Measurements from ENCODE around the gene OTOF.

The OTOF gene

DNA sequence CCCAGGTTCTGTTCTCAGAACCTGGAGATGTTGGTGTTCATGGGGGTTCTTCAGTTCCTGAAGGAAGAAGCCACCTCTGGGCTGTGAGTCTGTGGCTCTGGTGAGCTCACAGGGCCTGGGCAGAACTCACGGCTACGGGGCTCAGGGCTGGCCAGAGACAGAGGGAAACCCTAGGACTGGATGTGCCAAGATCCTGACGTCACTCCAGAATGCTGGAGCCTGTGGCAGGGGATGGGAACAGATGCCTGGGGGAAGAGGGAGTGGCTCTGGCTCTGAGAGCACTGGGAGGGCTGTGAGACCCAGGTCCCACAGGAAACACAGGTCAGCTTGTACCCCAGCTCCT is at the start of gene OTOF:
Gene OTOF, minus strand, starts transcription at position 214 of the 343 bp plus-strand sequence.
- no peak for DNase-seq (ENCODE audit: low read depth)

DNA sequence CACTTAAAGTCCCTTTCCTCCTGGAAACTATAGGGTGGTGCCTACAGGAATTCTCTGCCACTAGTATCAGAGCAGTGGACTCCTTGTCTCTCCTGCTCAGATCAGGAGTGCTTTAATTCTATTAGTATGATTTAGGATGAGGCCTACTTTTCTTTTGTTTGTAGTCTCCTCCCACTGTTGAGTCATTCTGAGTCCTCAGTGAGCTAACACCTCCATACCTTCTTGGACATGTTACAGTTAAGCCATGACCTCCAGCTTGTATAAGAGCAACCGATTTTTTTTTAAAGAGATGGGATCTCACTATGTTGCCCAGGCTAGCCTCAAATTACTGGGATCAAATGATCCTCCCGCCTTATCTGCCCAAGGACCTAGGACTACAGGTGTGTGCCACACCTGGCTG is 48.7 kb upstream of the OTOF start:
- DNase-seq (ENCODE audit: low read depth) = no peak

DNA sequence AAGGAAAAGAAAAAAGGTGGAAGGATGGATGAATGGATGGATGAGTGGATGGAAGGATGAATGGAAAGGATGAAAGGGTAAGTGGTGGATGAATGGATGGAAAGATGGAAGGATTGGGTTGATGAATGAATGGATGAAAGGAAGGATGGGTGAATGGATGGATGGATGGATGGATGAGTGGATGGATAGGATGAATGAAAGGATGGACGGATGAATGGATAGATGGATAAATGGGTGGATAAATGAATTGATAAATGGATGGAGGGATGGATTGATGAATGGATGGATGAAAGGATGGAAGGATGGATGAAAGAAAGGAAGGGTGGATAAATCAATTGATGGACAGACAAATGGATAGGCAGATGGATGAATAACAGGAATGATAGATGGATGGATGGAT is 48.2 kb upstream of the OTOF start:
- no peak for DNase-seq (ENCODE audit: low read depth)

DNA sequence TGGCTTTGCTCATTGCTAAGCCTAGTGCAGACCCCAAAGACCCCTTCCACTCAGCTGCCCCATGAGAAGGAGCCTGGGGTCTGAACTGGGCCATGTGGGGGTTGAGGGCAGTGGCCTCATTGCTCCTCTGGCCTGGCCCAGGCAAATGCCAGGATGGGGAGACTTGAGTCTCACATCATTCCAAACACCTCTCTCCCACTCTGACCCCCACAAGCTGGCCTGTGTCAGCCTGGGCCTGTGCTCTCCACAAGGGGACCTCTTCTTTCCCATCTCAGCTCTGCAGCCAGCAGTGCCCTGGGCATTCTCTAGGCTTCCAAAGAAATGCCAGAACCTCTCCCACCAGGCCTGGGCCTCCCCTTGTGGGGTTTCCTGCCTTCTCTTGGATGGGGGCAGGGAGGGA is 45.8 kb upstream of the OTOF start:
- DNase-seq (ENCODE audit: low read depth) = no peak

DNA sequence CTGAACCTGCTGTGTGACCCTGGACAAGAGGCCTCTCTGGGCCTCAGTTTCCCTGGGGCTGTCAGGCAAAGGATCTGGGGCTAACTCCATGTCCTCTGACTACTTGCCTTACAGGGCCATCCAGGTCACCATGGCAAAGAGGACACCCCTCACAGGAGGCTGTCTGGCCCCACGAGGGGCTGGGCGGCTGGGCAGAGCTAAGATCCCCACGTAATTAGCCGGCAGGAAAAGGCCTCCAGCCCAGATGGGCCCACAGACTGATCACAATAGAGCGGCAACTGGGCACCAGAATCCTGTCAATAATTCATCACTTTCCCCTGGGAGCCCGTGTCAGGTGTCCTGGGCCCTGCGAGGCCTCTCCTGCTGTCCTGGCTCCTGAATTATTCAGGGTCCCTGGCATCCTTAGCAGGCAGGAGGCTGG is 44.8 kb upstream of the OTOF start:
- DNase-seq (ENCODE audit: low read depth) = no peak

DNA sequence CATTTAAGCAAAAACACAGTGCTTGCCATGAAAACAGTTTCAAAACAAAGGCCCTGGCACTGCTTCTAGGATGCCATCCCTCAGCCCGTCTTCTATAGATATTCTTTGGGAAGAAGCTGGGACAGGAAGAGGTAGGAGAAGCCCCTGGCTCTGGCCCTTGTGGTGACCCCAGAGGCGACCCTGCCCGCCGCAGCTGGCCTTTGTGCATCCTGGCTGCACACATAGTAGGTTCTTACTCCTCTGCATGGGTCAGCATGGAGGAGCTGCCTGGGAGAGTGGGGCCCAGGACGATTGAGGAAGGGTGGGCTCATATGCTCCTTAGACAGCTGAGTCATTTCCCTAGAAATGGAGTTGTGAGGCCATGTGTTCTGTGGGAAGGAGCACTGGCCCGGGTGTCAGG is 44.4 kb upstream of the OTOF start:
- no peak for DNase-seq (ENCODE audit: low read depth)

- no peak for DNase-seq (ENCODE audit: low read depth)
These were observed 43.9 kb upstream of the OTOF start for GRCh38 chr2:26521913-26522180.

DNA sequence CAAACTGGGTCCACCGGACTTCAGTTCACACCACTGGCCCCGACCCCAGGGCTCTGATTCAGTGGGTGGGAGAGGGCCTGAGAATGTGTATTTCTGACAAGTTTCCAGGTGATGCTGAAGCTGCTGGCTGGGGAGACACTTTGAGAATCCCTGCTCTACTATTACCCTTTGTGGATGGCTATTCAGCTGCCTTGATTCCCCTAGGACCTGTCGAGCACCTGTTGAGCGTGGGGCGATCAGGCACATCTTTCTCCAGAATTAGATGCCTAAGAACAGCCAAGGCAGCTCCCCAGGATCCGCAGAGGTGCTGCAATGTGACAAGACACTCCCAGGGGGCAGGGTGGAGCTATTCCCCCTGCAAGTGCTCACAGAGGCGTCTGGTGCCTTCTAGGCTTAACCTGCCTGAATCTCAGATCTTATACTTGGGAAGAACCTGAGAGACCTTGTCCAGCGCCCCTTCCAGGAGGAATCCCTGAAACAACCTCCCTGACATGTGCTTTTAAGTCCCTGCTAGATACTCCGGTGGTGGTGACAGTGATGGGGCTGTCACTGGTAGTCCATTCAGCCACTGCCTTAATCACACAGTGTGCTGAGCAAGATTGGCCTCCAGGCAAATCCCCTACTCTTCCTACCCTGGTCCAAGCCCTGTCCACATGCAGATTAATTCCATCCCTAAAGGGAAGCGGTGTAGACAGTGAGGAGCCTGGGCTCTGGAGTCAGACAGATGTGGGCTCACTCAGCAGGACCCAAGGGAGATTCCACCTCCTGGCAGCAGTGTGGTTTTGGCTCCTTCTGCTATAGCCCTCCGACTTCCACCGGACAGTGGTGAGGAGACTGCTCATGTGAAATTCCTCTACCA is 43.4 kb upstream of the OTOF start:
- DNase-seq (ENCODE audit: low read depth) = no peak

DNA sequence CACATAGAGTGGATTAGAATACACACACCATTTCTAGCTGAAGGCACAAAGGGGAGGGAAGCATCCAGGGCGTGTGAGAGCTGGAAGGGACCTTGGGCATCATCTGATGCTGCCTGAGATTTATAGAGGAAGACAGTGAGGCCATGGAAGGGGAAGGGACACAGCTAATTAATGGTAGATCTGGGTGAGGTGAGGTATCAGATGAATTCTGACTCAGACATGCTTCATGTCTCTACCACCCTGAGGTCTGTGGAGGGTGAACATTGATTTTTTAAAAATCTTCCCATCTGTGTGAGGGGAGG is 42.2 kb upstream of the OTOF start:
- no peak for DNase-seq (ENCODE audit: low read depth)

- DNase-seq (ENCODE audit: low read depth) = no peak
These were observed 41.6 kb upstream of the OTOF start for GRCh38 chr2:26519396-26520147.

DNA sequence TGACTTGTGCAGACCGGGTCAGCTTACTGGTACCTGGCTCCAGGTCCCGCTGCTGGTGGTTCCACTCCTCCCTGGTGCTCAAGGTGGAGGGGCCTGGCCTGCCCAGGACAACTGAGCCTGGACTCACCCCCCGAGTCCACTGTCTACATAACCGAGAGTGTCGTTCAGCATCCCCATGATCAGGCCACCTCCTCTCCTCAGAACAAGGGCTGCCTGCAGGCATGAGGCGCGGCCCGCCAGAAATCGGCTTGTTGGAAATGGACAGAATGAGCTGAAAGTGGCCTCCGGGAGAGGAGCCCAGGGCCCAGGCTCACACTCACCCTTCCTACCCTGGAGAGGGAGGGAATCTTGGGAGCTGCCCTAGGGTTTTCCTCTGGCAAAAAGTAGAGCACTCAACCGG is 38.9 kb upstream of the OTOF start:
- DNase-seq (ENCODE audit: low read depth) = no peak

- DNase-seq (ENCODE audit: low read depth) = no peak
These were observed 38.3 kb upstream of the OTOF start for GRCh38 chr2:26516246-26516645.

GRCh38 chr2:26515771-26516170 is 37.8 kb upstream of the OTOF start:
- DNase-seq (ENCODE audit: low read depth) = no peak

GRCh38 chr2:26514045-26514444 is 36.1 kb upstream of the OTOF start:
- no peak for DNase-seq (ENCODE audit: low read depth)

- no peak for DNase-seq (ENCODE audit: low read depth)
These were observed 35.3 kb upstream of the OTOF start for GRCh38 chr2:26513261-26513660.

GRCh38 chr2:26511466-26511865 is 33.5 kb upstream of the OTOF start:
- no peak for DNase-seq (ENCODE audit: low read depth)

- no peak for DNase-seq (ENCODE audit: low read depth)
These were observed 32.5 kb upstream of the OTOF start for GRCh38 chr2:26510344-26510973.

- DNase-seq (ENCODE audit: low read depth) = no peak
These were observed 31.2 kb upstream of the OTOF start for GRCh38 chr2:26509141-26509540.

DNA sequence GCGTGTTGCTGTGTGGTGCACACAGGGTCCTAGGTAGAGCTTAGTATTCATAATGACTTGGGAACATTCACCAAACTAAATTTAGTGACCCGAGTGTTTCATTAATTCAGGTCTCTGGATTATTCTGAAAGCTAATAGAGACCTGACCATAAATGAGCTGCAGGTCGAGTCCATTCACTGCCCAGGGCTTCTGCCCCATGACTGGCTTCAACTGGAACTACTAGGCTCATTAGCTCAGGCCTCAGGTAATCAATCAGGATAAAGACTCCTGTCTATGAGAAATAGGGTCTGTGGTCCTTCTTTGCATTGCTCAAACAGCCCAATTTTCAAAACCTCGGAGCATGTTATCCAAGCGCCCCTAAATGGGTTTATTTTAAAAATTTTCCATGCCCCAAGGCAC is 30.0 kb upstream of the OTOF start:
- no peak for DNase-seq (ENCODE audit: low read depth)

DNA sequence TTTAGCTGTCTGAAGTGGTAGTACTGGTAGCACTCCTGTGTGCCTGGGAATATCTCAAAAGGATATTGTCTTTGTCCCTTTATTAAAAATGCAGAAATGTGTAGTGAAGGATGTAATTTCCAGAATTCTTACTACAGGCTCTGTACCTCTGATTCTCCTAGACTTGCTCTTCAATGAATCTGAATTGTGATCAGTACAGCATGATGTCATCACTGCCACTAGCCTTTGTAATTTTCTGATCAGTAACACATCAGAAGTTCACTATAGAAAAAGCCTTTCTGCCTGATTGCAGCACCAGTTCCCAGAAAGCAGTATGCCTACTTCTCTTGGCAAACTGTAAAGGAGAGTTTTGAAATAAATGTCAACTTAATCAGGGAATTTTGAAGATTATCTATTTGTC is 29.2 kb upstream of the OTOF start:
- DNase-seq (ENCODE audit: low read depth) = no peak

GRCh38 chr2:26506279-26506678 is 28.4 kb upstream of the OTOF start:
- DNase-seq (ENCODE audit: low read depth) = no peak

DNA sequence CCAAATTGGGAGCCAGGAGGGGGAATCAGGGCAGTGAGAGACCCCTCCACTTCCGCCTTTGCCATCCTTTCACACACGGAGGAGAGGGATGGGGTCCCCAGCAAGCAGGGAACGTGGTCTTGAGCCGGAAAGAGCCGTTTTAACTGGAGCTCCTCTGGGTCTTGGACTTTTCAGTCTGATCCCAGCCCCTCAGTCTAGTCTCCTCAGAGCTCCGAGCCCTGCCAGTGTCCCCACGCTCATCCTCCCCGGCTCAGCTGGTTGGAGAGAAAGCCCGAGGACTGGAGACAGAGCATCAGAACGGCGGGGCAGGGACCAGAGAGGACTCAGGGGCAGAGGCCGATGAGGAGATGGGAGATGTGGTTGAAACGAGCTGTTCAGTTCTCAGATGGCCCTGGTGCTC is 26.1 kb upstream of the OTOF start:
- DNase-seq (ENCODE audit: low read depth) = no peak

DNA sequence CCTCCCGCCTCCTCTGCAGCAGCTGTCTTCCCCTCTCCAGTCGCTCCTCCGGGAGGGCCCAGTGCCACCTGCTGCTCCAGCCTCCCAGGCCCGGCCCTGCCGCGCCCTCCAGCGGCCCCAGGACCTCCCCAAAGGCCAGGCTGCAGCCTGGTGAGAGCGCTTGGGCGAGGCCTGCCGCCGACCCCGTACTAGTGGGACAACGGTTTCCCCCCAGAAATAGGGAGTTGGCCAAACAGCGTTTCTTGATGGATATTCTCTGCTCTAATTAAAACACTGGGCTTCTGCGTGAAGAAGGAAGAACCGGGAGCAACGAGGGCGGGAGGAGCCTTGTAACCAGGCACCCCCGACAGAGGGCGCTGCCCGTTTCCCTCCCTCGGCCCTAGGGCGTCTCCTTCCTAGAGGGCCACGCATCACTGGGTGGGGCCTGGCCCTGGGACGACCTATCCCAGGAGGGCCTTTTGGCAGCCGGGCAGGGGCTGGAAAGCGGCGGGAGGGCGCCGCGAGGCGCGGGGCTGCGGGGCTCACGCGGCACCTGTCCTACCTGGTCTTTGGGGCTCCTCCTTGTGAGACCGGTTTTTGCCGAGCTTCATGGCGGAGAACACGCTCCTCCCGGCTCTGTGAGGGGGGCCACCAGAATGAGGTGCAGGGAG is 25.4 kb upstream of the OTOF start:
- peak; percentile 84 for DNase-seq (ENCODE audit: low read depth)
